Measurements from ENCODE around the gene FCRL2.

FCRL2 gene

GRCh38 chr1:157711802-157712201 lies 65.1 kb downstream of the FCRL2 start:
- H3K9ac ChIP-seq (ENCODE audit: low read length in 2 of 2): no peak overlapping the region
- H3K9me3 ChIP-seq (ENCODE audit: control insufficient read depth in 2 of 2, low read length in 2 of 2): no peaks in the 10 kb centered on the region
- no peaks in the 10 kb centered on the region for H3K36me3 ChIP-seq (ENCODE audit: control insufficient read depth in 2 of 2, insufficient read depth in 2 of 2, low read length in 2 of 2)
- no peaks in the 10 kb centered on the region for H3K27me3 ChIP-seq (ENCODE audit: control insufficient read depth in 1 of 2, insufficient read depth in 2 of 2, low read length in 2 of 2)
- H3K27ac ChIP-seq (ENCODE audit: low read length): no peak overlapping the region
- no peak overlapping the region for H3K4me3 ChIP-seq (ENCODE audit: low read length in 2 of 2)
- no peaks in the 10 kb centered on the region for H3K4me1 ChIP-seq (ENCODE audit: control insufficient read depth, insufficient read depth, low read length)

DNA sequence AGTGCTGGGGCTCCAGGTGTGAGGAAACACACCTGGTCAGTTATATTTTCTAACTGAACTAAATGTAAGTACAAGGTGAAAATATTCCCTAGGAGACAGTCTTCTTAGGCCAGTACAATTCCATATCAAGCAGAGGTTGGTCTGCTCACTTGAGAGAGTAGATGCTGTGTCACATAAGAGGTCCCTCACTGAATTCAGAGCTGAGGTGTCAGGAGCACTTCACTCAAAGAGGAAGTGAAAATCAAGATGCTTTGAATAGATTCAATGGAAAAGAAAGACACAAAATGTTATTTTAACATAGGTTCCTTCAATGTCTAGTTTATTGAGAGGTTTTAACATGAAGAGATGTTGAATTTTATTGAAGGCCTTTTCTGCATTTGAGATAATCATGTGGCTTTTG lies 72.1 kb downstream of the FCRL2 start:
- Histone ChIP-seq H3K27me3 (ENCODE audit: control insufficient read depth in 1 of 2, insufficient read depth in 2 of 2, low read length in 2 of 2) (no peaks in the 10 kb centered on the region), H3K27ac (ENCODE audit: low read length) (no peak overlapping the region), H3K9me3 (ENCODE audit: control insufficient read depth in 2 of 2, low read length in 2 of 2) (no peaks in the 10 kb centered on the region), H3K4me3 (ENCODE audit: low read length in 2 of 2) (no peak overlapping the region), H3K9ac (ENCODE audit: low read length in 2 of 2) (no peak overlapping the region), H3K36me3 (ENCODE audit: control insufficient read depth in 2 of 2, insufficient read depth in 2 of 2, low read length in 2 of 2) (no peaks in the 10 kb centered on the region), H3K4me1 (ENCODE audit: control insufficient read depth, insufficient read depth, low read length) (no peaks in the 10 kb centered on the region)

DNA sequence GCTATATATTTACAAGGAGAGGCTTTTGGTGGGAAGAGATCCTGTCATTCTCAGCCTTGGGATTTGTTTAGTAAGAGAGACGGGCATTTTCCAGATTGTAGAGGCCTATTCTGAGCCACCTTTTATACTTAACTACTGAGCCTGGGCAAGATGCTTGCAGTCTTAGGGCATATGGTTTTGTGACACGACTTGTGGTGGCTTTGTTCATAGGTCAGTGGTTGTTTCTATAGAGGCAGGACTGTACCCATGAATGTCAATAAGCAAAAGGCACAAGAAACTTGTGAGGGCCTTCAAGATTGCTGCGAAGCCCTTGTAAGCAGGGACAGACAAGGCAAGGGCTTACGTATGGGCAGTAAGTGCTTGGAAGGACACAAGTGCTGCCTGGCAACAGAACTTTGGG lies 73.0 kb downstream of the FCRL2 start:
- Histone ChIP-seq H3K27ac (ENCODE audit: low read length) (no peak overlapping the region), H3K9ac (ENCODE audit: low read length in 2 of 2) (no peak overlapping the region), H3K36me3 (ENCODE audit: control insufficient read depth in 2 of 2, insufficient read depth in 2 of 2, low read length in 2 of 2) (no peaks in the 10 kb centered on the region), H3K4me1 (ENCODE audit: control insufficient read depth, insufficient read depth, low read length) (no peaks in the 10 kb centered on the region), H3K27me3 (ENCODE audit: control insufficient read depth in 1 of 2, insufficient read depth in 2 of 2, low read length in 2 of 2) (no peaks in the 10 kb centered on the region), H3K4me3 (ENCODE audit: low read length in 2 of 2) (no peak overlapping the region), H3K9me3 (ENCODE audit: control insufficient read depth in 2 of 2, low read length in 2 of 2) (no peaks in the 10 kb centered on the region)

GRCh38 chr1:157702308-157702825 lies 74.6 kb downstream of the FCRL2 start:
- no peaks in the 10 kb centered on the region for H3K36me3 ChIP-seq (ENCODE audit: control insufficient read depth in 2 of 2, insufficient read depth in 2 of 2, low read length in 2 of 2)
- H3K27me3 ChIP-seq (ENCODE audit: control insufficient read depth in 1 of 2, insufficient read depth in 2 of 2, low read length in 2 of 2): no peaks in the 10 kb centered on the region
- H3K27ac ChIP-seq (ENCODE audit: low read length): no peak overlapping the region
- no peak overlapping the region for H3K4me3 ChIP-seq (ENCODE audit: low read length in 2 of 2)
- H3K4me1 ChIP-seq (ENCODE audit: control insufficient read depth, insufficient read depth, low read length): no peaks in the 10 kb centered on the region
- H3K9ac ChIP-seq (ENCODE audit: low read length in 2 of 2): no peak overlapping the region
- H3K9me3 ChIP-seq (ENCODE audit: control insufficient read depth in 2 of 2, low read length in 2 of 2): no peaks in the 10 kb centered on the region

- H3K4me1 ChIP-seq (ENCODE audit: control insufficient read depth, insufficient read depth, low read length): no peaks in the 10 kb centered on the region
- H3K36me3 ChIP-seq (ENCODE audit: control insufficient read depth in 2 of 2, insufficient read depth in 2 of 2, low read length in 2 of 2): no peaks in the 10 kb centered on the region
These were observed 76.2 kb downstream of the FCRL2 start, which contains the start of gene FCRL3 for GRCh38 chr1:157700732-157701131. FCRL3 (minus strand) TSS chr1:157700769; CDS start chr1:157700489, 280 bp downstream.

DNA sequence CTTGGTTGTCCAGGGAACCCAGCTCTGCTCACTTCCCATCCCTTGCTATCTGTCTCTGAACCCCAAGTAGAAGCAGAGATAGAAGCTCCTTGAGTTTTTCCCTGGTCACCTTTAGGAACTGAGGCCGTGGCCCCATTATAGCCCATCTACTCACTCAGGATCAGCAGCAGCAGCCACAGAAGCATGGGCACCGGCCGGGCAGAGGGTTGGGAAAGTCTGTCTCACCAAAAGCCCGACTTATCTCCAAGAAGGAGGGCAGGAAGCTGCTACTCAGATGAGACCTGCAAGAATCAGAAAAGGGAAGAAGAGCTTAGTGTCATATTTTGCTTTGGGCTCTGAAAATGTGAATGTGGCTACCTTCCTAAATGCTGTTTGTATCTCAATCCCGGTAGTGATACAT lies 76.6 kb downstream of the FCRL2 start:
- no peaks in the 10 kb centered on the region for H3K4me1 ChIP-seq (ENCODE audit: control insufficient read depth, insufficient read depth, low read length)
- no peak overlapping the region for H3K4me3 ChIP-seq (ENCODE audit: low read length in 2 of 2)
- no peaks in the 10 kb centered on the region for H3K27me3 ChIP-seq (ENCODE audit: control insufficient read depth in 1 of 2, insufficient read depth in 2 of 2, low read length in 2 of 2)
- no peak overlapping the region for H3K9ac ChIP-seq (ENCODE audit: low read length in 2 of 2)
- H3K27ac ChIP-seq (ENCODE audit: low read length): no peak overlapping the region
- peaks cover 0 to 4% of the 10 kb centered on the region in 2 donors for H3K9me3 ChIP-seq (ENCODE audit: control insufficient read depth in 2 of 2, low read length in 2 of 2)
- H3K36me3 ChIP-seq (ENCODE audit: control insufficient read depth in 2 of 2, insufficient read depth in 2 of 2, low read length in 2 of 2): no peaks in the 10 kb centered on the region

More at GRCh38 chr1:157700732-157701131, 76.2 kb downstream of the FCRL2 start, which contains the start of gene FCRL3:
- Histone ChIP-seq H3K9me3 (ENCODE audit: control insufficient read depth in 2 of 2, low read length in 2 of 2) (peaks cover 0 to 4% of the 10 kb centered on the region in 2 donors), H3K27ac (ENCODE audit: low read length) (no peak within 1 kb of the TSS), H3K9ac (ENCODE audit: low read length in 2 of 2) (no peak within 1 kb of the TSS), H3K4me3 (ENCODE audit: low read length in 2 of 2) (no peak within 1 kb of the TSS), H3K27me3 (ENCODE audit: control insufficient read depth in 1 of 2, insufficient read depth in 2 of 2, low read length in 2 of 2) (no peaks in the 10 kb centered on the region)

- H3K27ac ChIP-seq (ENCODE audit: low read length): no peak overlapping the region
- no peak overlapping the region for H3K9ac ChIP-seq (ENCODE audit: low read length in 2 of 2)
- H3K9me3 ChIP-seq (ENCODE audit: control insufficient read depth in 2 of 2, low read length in 2 of 2): peaks cover 0 to 4% of the 10 kb centered on the region in 2 donors
- no peaks in the 10 kb centered on the region for H3K36me3 ChIP-seq (ENCODE audit: control insufficient read depth in 2 of 2, insufficient read depth in 2 of 2, low read length in 2 of 2)
- H3K27me3 ChIP-seq (ENCODE audit: control insufficient read depth in 1 of 2, insufficient read depth in 2 of 2, low read length in 2 of 2): no peaks in the 10 kb centered on the region
- H3K4me3 ChIP-seq (ENCODE audit: low read length in 2 of 2): no peak overlapping the region
- no peaks in the 10 kb centered on the region for H3K4me1 ChIP-seq (ENCODE audit: control insufficient read depth, insufficient read depth, low read length)
These were observed 79.0 kb downstream of the FCRL2 start for GRCh38 chr1:157697781-157698569.

DNA sequence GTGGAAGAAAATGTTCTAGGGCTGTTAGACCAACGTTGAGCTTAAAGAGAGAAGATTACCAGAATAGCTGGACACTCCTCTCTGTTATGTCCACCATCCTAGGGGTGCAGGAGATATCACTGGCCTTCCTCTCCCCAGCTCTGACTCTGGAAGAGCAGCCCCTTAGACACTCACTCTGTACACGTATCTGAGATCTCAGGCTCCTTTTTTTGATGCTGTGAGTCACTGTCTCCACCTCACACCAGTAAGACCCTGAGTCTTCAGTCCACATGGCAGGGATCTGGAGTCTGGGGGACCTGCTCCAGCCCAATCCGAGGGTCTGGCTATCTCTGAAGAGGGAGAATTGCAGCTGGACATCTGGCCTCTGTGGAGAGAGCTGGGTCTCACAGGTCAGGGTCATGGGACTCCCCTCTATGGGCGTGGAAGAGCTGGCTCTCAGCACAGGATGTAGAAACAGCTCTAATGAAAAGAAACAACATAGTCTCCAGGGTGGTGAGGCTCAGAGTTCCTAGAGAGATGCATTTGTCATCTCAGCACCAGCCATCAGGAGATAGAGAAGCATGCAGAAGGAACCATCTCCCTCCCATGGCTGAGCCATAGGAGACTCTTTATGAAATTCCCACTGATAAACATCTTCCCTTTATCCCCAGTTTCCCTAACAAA lies 79.8 kb downstream of the FCRL2 start:
- H3K36me3 ChIP-seq (ENCODE audit: control insufficient read depth in 2 of 2, insufficient read depth in 2 of 2, low read length in 2 of 2): no peaks in the 10 kb centered on the region
- peaks cover 0 to 4% of the 10 kb centered on the region in 2 donors for H3K9me3 ChIP-seq (ENCODE audit: control insufficient read depth in 2 of 2, low read length in 2 of 2)
- H3K4me3 ChIP-seq (ENCODE audit: low read length in 2 of 2): no peak overlapping the region
- no peak overlapping the region for H3K9ac ChIP-seq (ENCODE audit: low read length in 2 of 2)
- no peaks in the 10 kb centered on the region for H3K27me3 ChIP-seq (ENCODE audit: control insufficient read depth in 1 of 2, insufficient read depth in 2 of 2, low read length in 2 of 2)
- H3K27ac ChIP-seq (ENCODE audit: low read length): no peak overlapping the region
- no peaks in the 10 kb centered on the region for H3K4me1 ChIP-seq (ENCODE audit: control insufficient read depth, insufficient read depth, low read length)

All from stomach smooth muscle (tissue), 2 donors.